Globus pallidus (tissue), 1 donor: ENCODE data around the gene SYTL4.
"Not testable (repeated sequence)": the region's sequence is repeated elsewhere in the genome, so short reads cannot be mapped to it uniquely, and the experiment has no call there.

ENCODE experiments used
- DNase-seq: peaks from one replicate; pipeline ENCODE4 v3.0.0-alpha.2; 2015; ENCODE audit warnings: low spot score

Gene SYTL4

GRCh38 chrX:100731441-100732281 lies at the start of gene SYTL4:
SYTL4 (minus strand) TSS chrX:100732121; CDS start chrX:100702037, 30,084 bp downstream.
- no peak for DNase-seq

- not testable (repeated sequence) for DNase-seq
Measured at GRCh38 chrX:100769439-100769838, 37.5 kb upstream of the SYTL4 start.

DNA sequence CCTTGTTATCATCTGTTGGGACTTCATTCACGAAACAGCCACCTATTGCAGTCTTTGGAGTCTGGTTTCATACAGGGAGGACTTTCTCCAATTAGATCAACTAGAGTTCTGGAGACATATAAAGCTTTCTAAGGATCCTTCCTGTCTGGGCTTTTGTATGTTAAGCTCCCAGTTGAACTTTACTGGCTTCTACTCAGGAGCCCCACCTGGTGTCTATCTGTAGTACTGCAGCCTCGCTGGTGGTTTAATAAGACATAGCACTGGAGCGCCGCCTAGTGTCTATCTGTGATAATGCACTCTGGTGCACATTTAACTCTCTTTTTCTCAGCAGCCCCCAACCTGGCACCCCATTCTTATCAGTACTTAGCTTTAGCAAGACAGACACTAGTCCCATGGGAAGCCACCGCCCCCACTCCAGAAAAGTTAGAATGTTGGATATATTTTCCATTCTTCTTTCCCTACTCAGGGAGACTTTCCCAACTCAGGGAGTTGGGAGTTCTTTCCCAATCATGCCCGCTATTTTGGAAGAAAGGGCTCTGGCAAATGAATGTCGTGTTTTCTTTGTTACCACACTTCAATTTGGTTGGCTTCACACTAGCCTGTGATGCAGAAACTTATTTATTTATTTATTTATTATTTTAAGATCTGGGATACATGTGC lies 36.9 kb upstream of the SYTL4 start:
- peak; percentile 17 for DNase-seq

DNA sequence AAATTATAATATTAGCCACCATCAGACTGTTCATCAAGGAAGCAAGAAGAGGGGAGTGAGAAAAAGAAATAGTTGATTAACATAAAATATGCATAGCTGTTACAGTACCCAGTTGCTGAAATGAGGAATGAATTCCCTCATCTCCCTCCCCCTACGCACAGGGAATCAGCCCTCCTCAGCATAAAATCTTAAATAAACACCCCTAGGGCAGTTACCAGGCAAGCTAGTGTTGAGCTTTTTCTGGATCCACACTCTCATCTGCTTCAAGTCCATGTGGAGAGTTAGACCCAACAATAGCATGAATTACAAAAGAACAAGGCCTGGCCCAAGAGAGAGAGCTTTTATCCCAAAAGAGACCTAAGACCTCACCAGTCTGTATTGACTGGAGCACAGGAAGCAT lies 19.0 kb upstream of the SYTL4 start:
- DNase-seq, result no peak

DNA sequence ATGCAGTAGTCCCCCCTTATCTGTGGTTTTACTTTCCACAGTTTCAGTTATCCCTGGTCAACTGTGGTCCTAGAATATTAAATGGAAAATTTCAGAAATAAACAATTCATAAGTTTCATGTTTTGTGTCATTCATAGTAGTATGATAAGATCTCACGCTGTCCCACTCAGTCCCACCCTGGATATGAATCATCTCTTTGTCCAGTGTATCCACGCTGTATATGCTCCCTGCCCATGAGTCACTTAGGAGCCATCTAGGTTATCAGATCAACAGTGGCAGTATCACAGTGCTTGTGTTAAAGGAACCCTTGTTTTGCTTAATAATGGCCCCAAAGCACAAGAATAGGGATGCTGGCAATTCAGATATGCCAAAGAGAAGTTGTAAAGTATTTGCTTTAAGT lies 16.2 kb upstream of the SYTL4 start:
- no peak for DNase-seq

GRCh38 chrX:100747703-100748102 lies 15.8 kb upstream of the SYTL4 start:
- no peak for DNase-seq

- no peak for DNase-seq
Measured at GRCh38 chrX:100747090-100747489, 15.2 kb upstream of the SYTL4 start.

DNA sequence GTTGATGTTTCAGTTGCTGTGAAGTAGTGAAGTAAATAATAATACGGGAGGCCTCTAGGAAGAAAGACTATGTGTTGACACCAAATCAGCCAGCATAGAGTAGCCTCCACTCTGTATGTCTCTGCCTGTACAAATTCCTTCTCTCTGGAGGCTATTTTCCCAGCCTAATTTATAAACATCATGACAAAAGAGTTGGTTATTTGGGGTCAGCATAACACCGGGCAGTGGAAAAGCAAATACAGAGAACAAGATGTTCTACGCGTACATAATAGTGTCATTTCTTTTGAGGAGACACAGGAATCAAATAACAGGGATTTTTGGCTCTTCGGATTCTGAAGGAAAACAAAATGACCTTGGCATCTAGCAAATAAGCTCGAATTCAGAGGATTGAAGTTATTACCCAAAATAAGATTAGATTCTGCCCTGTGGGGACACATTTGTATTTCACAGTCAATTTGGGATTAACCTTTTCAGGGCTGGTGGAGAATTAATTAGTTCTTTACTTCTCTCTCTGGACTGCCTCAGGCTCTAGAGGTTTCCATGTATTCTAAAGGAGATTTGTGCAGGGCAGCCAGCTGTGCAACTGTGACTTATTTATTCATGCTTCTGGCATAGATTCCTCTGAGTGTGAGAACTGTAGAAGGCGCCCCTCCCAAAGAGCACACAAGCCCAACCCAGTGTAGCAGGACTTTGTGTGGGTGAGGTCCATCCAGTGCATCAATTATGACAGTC lies 14.1 kb upstream of the SYTL4 start:
- no peak for DNase-seq

- no peak for DNase-seq
Measured at GRCh38 chrX:100745205-100745604, 13.3 kb upstream of the SYTL4 start.

DNA sequence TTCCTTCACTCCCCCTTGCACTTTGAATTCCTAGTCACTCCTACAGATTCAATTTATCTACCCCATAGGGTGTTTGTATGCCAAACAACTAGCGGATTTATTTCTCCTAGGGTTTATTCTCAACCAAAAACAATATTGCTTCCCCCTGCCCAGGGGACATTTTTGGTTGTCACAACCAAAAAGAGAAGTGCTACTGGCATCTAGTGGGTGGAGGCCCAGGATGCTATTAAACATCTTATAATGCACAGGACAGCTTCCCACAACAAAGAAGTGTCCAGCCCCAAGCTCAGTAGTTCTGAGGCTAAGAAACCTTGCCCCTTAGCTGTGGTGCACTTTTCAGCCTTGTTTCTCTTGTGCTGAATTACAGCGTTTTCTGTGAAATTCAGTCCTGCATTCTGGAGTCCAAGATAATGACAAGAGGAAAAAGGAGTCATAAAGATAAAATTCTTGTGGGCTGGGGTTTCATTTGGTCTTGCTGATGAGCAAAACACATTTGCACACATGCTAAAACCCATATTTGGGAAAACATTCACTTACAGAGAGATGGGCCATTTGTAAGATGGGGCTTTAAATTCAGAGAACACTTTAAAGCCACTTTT lies 11.2 kb upstream of the SYTL4 start:
- DNase-seq, result no peak

DNA sequence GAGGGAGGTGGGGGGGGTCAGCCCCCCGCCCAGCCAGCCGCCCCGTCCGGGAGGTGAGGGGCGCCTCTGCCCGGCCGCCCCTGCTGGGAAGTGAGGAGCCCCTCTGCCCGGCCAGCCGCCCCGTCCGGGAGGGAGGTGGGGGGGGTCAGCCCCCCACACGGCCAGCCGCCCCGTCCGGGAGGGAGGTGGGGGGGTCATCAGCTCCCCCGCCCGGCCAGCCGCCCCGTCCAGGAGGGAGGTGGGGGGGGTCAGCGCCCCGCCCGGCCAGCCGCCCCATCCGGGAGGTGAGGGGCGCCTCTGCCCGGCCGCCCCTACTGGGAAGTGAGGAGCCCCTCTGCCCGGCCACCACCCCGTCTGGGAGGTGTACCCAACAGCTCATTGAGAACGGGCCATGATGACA lies 7.9 kb downstream of the SYTL4 start:
- not testable (repeated sequence) for DNase-seq

DNA sequence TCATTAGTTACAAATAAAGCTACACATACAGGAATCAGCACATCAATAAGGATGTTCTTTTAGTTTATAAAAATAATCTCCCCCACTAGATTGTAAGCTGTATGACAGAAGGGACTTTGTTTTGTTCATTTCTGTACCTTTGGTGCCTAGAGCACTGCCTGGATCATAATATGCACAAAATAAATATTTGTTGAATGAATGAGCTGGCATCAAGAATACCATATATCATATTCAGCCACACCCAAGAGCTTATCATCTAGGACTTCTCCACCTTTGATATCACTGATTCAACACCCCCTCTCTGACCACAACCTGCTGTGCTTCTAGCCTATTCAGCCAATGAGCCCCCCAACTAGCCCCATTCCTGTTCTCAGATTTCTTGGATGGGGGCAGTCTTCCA lies 10.6 kb downstream of the SYTL4 start:
- no peak for DNase-seq

GRCh38 chrX:100720301-100720700 lies 11.6 kb downstream of the SYTL4 start:
- DNase-seq, result no peak

DNA sequence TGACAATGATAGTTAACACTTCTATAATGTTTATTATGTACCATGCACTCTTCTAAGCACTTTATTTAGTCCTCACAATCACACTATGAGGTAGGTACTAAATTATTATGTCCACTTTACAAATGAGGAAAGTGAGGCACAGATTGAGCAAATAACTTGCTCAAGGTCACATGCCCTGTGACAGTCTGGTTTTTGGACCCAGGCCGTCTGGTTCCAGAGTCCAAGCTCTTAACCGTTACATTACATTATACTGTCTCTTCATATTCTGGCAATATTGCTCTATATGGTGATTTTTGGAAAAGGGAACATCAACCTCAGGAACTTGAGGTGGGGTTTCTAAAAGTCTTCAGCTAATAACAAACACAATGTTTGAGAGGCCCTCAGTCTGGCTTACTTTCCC lies 12.8 kb downstream of the SYTL4 start:
- DNase-seq, result no peak

DNA sequence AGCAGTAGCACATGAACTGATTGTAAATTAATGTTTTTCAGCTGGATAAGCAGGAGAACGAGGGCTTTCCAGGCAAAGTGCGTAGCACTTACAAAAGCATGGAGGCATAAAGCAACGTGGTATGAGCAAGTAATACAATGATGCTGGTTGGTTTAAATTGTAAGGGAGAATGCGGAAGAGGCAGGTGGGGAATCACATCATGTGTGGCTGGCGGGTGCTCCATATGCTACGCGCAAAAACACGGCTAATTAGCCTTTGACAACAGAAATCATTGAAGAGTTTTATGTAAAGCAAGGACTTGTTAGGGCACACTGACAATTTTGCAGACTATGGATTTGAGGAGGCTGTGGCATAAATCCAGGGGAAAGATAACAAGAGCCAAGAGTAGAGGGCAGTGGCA lies 14.6 kb downstream of the SYTL4 start:
- DNase-seq, result no peak

DNA sequence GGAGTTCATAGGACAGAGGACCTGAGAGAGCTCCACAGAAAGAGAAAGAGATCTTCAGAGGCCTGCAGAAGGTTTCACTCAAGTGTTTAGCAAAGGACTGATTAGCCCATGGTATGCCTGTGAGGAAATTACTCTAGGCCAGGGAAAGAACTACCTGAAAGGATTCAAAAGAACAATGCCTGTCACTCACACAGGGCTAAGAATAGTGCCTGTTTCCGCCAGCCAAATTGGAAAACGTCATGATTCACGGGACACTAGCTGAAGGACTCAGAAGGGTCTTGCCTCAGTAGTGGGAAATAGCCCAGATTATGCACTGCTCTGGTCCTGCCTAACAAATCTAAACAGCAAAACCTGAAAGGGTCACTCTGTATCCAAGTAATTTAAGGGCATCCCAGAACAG lies 21.1 kb downstream of the SYTL4 start:
- DNase-seq, result no peak

- DNase-seq, result no peak
Measured at GRCh38 chrX:100704581-100705203, 27.2 kb downstream of the SYTL4 start.

GRCh38 chrX:100700809-100701208 lies 31.1 kb downstream of the SYTL4 start:
- no peak for DNase-seq

- DNase-seq, result no peak
Measured at GRCh38 chrX:100698551-100698950, 33.4 kb downstream of the SYTL4 start.

DNA sequence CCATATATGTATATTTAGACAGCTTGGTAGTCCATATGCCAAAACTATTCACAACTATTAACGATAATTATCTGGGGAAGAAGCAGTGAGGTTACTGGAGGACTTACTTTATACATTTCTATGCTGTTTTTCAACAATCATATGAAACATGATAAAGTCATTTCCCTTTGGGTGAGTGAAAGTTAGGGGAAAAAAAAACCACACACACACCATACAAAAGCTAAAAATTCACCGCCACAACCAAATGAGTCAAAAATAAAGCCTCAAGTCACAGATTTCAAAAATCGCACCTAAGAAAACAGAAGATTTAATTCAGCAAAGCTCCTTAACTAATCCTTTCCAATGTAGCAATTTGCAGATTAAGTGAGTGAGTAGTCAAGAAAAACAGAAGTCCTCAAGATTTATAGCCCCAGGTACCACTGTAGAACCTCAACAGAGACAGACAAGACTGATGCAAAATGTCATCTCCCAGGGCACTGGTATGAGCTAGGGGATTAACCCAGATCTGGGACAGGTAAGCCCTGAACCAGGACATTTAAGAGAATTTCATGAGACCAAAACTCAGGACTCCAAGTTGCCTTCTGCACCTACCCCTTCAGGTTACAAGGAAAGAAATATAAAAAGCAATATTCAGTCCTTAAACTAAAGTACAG lies 35.1 kb downstream of the SYTL4 start:
- DNase-seq, result no peak

- no peak for DNase-seq
Measured at GRCh38 chrX:100695991-100696390, 35.9 kb downstream of the SYTL4 start.
